GM23248 (cell line): Measurements from ENCODE around the gene IVNS1ABP.

ENCODE experiments used
- EZH2 ChIP-seq: fragments of 200-600 bp; sonication (generic); IDR thresholded peaks from 2 replicates; pipeline ENCODE4 v1.6.1; 2018; ENCODE audit warnings: antibody characterized with exemption, mild to moderate bottlenecking; ENCODE audit not compliant: insufficient read depth, poor library complexity, severe bottlenecking
- EZH2phosphoT487 ChIP-seq: fragments of 200-600 bp; sonication (generic); IDR thresholded peaks from 2 replicates; pipeline ENCODE4 v1.6.1; 2018; ENCODE audit warnings: antibody characterized with exemption, moderate library complexity, mild to moderate bottlenecking, low read depth; ENCODE audit not compliant: insufficient read depth

- TF ChIP-seq EZH2 (no peak), EZH2phosphoT487 (no peak)
These were observed 32.9 kb downstream of the IVNS1ABP start for GRCh38 chr1:185284116-185284515.
